Lower leg skin (tissue), 4 donors: ENCODE results near the gene DLGAP1. TPM values are rescaled to one million over a fixed set of nuclear protein-coding genes. Genes with fewer than 3 reads are reported as not detected.

Experiments used
- DNase-seq, 2 donors: peaks; one replicate each; pipeline ENCODE4 v3.0.0-alpha.2; 2019; ENCODE audit warnings: low spot score in 2 of 2
- H3K4me3 ChIP-seq: fragments of 200-600 bp; sonication (generic); 2 replicates; pipeline ENCODE4 v1.5.1; 2017; ENCODE audit warnings: mild to moderate bottlenecking, low read depth; ENCODE audit not compliant: poor library complexity, severe bottlenecking
- CTCF ChIP-seq, 3 donors: fragments of 450-650 bp; IDR thresholded peaks; one replicate each; pipeline ENCODE4 v1.5.1; 2016; ENCODE audit warnings: antibody characterized with exemption in 3 of 3, mild to moderate bottlenecking in 3 of 3, moderate library complexity in 2 of 3
- POLR2A ChIP-seq, 2 donors: fragments of 450-650 bp; IDR thresholded peaks; one replicate each; pipeline ENCODE4 v1.6.1; 2016 to 2017; ENCODE audit warnings: antibody characterized with exemption in 2 of 2, mild to moderate bottlenecking in 1 of 2, moderate library complexity in 1 of 2
- whole genome bisulfite sequencing, 2 donors: methylation state at CpG; one replicate each; pipeline ENCODE4 v1.1.5; 2018; 5-methylcytosine and 5-hydroxymethylcytosine counted together
- intact Hi-C: fragments of 100-400 bp; cut with DNase I; formaldehyde crosslinking; loops from one replicate; pipeline ENCODE4 v1.15.0; 2023; ENCODE audit warnings: low total_unique reads
- total RNA-seq, 4 donors: library from RNA; depleted of rRNA; stranded (reverse); fragments of >200 nt; gene quantifications; one replicate each; pipeline ENCODE4 v1.1.0, GENCODE V29; 2016

Gene DLGAP1
- total RNA-seq, 4 donors from 2014 or later: 0.34 to 1.3 (median 0.82) TPM

- H3K4me3 ChIP-seq: no peak overlapping the region
- DNase-seq: no peak
- intact Hi-C loops: no loop called here
- WGBS, 2 donors: 83 to 84% methylated on average over 4 of the region's 4 CpGs
- TF ChIP-seq POLR2A (IDR thresholded peaks at IDR 0.05): no peak
- TF ChIP-seq CTCF (IDR thresholded peaks at IDR 0.05): no peak
Measured at GRCh38 chr18:3898861-3899613, 556.1 kb downstream of the DLGAP1 start.

GRCh38 chr18:3892152-3892551 lies 563.0 kb downstream of the DLGAP1 start:
- DNase-seq: no peak
- intact Hi-C loops: no loop called here
- no peak overlapping the region for H3K4me3 ChIP-seq
- WGBS, 2 donors: 56 to 67% methylated on average over 2 of the region's 2 CpGs
- TF ChIP-seq POLR2A (IDR thresholded peaks at IDR 0.05): no peak
- TF ChIP-seq CTCF (IDR thresholded peaks at IDR 0.05): no peak

- no peak for DNase-seq
- WGBS, 2 donors: 73 to 80% methylated on average over 3 of the region's 3 CpGs
- intact Hi-C loops: no loop called here
- H3K4me3 ChIP-seq: no peak overlapping the region
- TF ChIP-seq POLR2A (IDR thresholded peaks at IDR 0.05) (no peak), CTCF (IDR thresholded peaks at IDR 0.05) (no peak)
Measured at GRCh38 chr18:3891245-3891644, 563.9 kb downstream of the DLGAP1 start.

GRCh38 chr18:3889803-3890202 lies 565.3 kb downstream of the DLGAP1 start:
- intact Hi-C loops: no loop called here
- no peak for TF ChIP-seq CTCF (IDR thresholded peaks at IDR 0.05)
- TF ChIP-seq POLR2A (IDR thresholded peaks at IDR 0.05): no peak
- 88 to 91% methylated on average over 3 of the region's 3 CpGs for WGBS, 2 donors
- no peak overlapping the region for H3K4me3 ChIP-seq
- DNase-seq: no peak

GRCh38 chr18:3889121-3889520 lies 566.0 kb downstream of the DLGAP1 start:
- no peak for TF ChIP-seq CTCF (IDR thresholded peaks at IDR 0.05)
- H3K4me3 ChIP-seq: no peak overlapping the region
- intact Hi-C loops: no loop called here
- 50% methylated on average over 1 of the region's 1 CpG for WGBS, 2 donors
- DNase-seq: no peak
